ENCODE results near the gene UNC5CL. TPM values are rescaled to one million over a fixed set of nuclear protein-coding genes. Genes with fewer than 3 reads are reported as not detected.

The UNC5CL gene
- total and polyA plus RNA-seq, 2 donors (not counting 1 experiment from before 2014, with no cell fraction given), result 0.01 to 0.17 TPM

- H3K27me3 ChIP-seq (ENCODE audit: control insufficient read depth, insufficient read depth, low read length), result peaks cover 5% of the 10 kb centered on the region
- no peak overlapping the region for H3K27ac ChIP-seq (ENCODE audit: insufficient read depth, low read length)
- no peak for TF ChIP-seq EZH2 (IDR thresholded peaks at IDR 0.05; ENCODE audit: low read length, missing control alignments)
- TF ChIP-seq, protein P1, sequence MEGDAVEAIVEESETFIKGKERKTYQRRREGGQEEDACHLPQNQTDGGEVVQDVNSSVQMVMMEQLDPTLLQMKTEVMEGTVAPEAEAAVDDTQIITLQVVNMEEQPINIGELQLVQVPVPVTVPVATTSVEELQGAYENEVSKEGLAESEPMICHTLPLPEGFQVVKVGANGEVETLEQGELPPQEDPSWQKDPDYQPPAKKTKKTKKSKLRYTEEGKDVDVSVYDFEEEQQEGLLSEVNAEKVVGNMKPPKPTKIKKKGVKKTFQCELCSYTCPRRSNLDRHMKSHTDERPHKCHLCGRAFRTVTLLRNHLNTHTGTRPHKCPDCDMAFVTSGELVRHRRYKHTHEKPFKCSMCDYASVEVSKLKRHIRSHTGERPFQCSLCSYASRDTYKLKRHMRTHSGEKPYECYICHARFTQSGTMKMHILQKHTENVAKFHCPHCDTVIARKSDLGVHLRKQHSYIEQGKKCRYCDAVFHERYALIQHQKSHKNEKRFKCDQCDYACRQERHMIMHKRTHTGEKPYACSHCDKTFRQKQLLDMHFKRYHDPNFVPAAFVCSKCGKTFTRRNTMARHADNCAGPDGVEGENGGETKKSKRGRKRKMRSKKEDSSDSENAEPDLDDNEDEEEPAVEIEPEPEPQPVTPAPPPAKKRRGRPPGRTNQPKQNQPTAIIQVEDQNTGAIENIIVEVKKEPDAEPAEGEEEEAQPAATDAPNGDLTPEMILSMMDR (conservative IDR thresholded peaks at IDR 0.05 in 1 of 2, IDR thresholded peaks at IDR 0.05 in 1 of 2; ENCODE audit: low read depth in 1 of 2, low read length in 2 of 2), result no peak
- no peaks in the 10 kb centered on the region for H3K36me3 ChIP-seq (ENCODE audit: control insufficient read depth, insufficient read depth, low read length)
- H3K79me2 ChIP-seq (ENCODE audit: control insufficient read depth, insufficient read depth, low read length), result no peaks in the 10 kb centered on the region
- no peak overlapping the region for H3K4me2 ChIP-seq (ENCODE audit: extremely low read depth, insufficient read depth, low read length)
- no peak for DNase-seq (ENCODE audit: low read depth in 2 of 2)
- H3K9me3 ChIP-seq (ENCODE audit: control insufficient read depth, insufficient read depth, low read depth, low read length), result no peaks in the 10 kb centered on the region
- H3K4me1 ChIP-seq (ENCODE audit: control insufficient read depth, extremely low read depth, insufficient read depth, low read length), result peaks cover 5% of the 10 kb centered on the region
- no peak overlapping the region for H3K9ac ChIP-seq (ENCODE audit: insufficient read depth, low read length)
- no peaks in the 10 kb centered on the region for H4K20me1 ChIP-seq (ENCODE audit: control insufficient read depth, extremely low read depth, insufficient read depth, low read length)
- no peak overlapping the region for H3K4me3 ChIP-seq (replicated peaks in 1 of 4; ENCODE audit: control extremely low read depth in 1 of 4, insufficient read depth in 1 of 4, low read depth in 3 of 4, low read length in 4 of 4)
- no peak overlapping the region for H2AFZ ChIP-seq (ENCODE audit: low read length)
These were observed 38.8 kb downstream of the UNC5CL start for GRCh38 chr6:41000248-41000647.

DNA sequence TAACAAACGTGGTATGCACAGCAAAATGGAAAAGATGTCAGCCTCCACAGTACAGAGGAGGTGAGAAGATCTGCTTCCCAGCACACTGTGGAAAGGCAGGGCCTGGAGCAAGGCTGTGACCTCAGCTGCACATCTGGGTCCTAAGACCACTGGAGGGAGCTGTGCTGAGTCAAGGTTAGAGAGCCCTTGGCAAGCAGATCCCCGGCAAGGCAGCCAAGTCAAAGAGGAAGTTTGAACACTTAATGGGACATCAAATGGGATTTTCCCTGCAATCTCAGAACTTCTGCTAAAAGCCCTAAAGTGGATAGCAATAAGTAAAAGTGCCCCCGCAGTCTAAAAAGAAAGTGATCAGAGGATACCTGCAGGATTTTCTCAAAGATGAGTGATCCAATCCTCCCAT is 39.5 kb downstream of the UNC5CL start:
- peak; percentile 40 to 47 for DNase-seq (ENCODE audit: low read depth in 2 of 2)
- no peak overlapping the region for H3K4me3 ChIP-seq (replicated peaks in 1 of 4; ENCODE audit: control extremely low read depth in 1 of 4, insufficient read depth in 1 of 4, low read depth in 3 of 4, low read length in 4 of 4)
- no peak for TF ChIP-seq EZH2 (IDR thresholded peaks at IDR 0.05; ENCODE audit: low read length, missing control alignments)
- TF ChIP-seq, protein P1 (conservative IDR thresholded peaks at IDR 0.05 in 1 of 2, IDR thresholded peaks at IDR 0.05 in 1 of 2; ENCODE audit: low read depth in 1 of 2, low read length in 2 of 2), result peak; percentile 33 to 48
- H3K9me3 ChIP-seq (ENCODE audit: control insufficient read depth, insufficient read depth, low read depth, low read length), result no peaks in the 10 kb centered on the region
- no peaks in the 10 kb centered on the region for H4K20me1 ChIP-seq (ENCODE audit: control insufficient read depth, extremely low read depth, insufficient read depth, low read length)
- peaks cover 5% of the 10 kb centered on the region for H3K27me3 ChIP-seq (ENCODE audit: control insufficient read depth, insufficient read depth, low read length)
- no peak overlapping the region for H2AFZ ChIP-seq (ENCODE audit: low read length)
- H3K36me3 ChIP-seq (ENCODE audit: control insufficient read depth, insufficient read depth, low read length), result no peaks in the 10 kb centered on the region
- no peaks in the 10 kb centered on the region for H3K79me2 ChIP-seq (ENCODE audit: control insufficient read depth, insufficient read depth, low read length)
- no peak overlapping the region for H3K4me2 ChIP-seq (ENCODE audit: extremely low read depth, insufficient read depth, low read length)
- H3K4me1 ChIP-seq (ENCODE audit: control insufficient read depth, extremely low read depth, insufficient read depth, low read length), result peaks cover 5% of the 10 kb centered on the region
- H3K9ac ChIP-seq (ENCODE audit: insufficient read depth, low read length), result no peak overlapping the region
- H3K27ac ChIP-seq (ENCODE audit: insufficient read depth, low read length), result no peak overlapping the region

GRCh38 chr6:40998661-40999060 is 40.4 kb downstream of the UNC5CL start:
- H3K9me3 ChIP-seq (ENCODE audit: control insufficient read depth, insufficient read depth, low read depth, low read length), result no peaks in the 10 kb centered on the region
- H3K4me2 ChIP-seq (ENCODE audit: extremely low read depth, insufficient read depth, low read length), result no peak overlapping the region
- no peaks in the 10 kb centered on the region for H3K79me2 ChIP-seq (ENCODE audit: control insufficient read depth, insufficient read depth, low read length)
- H3K4me3 ChIP-seq (replicated peaks in 1 of 4; ENCODE audit: control extremely low read depth in 1 of 4, insufficient read depth in 1 of 4, low read depth in 3 of 4, low read length in 4 of 4), result no peak overlapping the region
- H3K27ac ChIP-seq (ENCODE audit: insufficient read depth, low read length), result no peak overlapping the region
- TF ChIP-seq EZH2 (IDR thresholded peaks at IDR 0.05; ENCODE audit: low read length, missing control alignments), result no peak
- TF ChIP-seq, protein P1 (conservative IDR thresholded peaks at IDR 0.05 in 1 of 2, IDR thresholded peaks at IDR 0.05 in 1 of 2; ENCODE audit: low read depth in 1 of 2, low read length in 2 of 2), result no peak
- H3K27me3 ChIP-seq (ENCODE audit: control insufficient read depth, insufficient read depth, low read length), result peaks cover 5% of the 10 kb centered on the region
- no peak for DNase-seq (ENCODE audit: low read depth in 2 of 2)
- no peaks in the 10 kb centered on the region for H3K36me3 ChIP-seq (ENCODE audit: control insufficient read depth, insufficient read depth, low read length)
- H3K4me1 ChIP-seq (ENCODE audit: control insufficient read depth, extremely low read depth, insufficient read depth, low read length), result peaks cover 5% of the 10 kb centered on the region
- H4K20me1 ChIP-seq (ENCODE audit: control insufficient read depth, extremely low read depth, insufficient read depth, low read length), result no peaks in the 10 kb centered on the region
- H2AFZ ChIP-seq (ENCODE audit: low read length), result no peak overlapping the region
- no peak overlapping the region for H3K9ac ChIP-seq (ENCODE audit: insufficient read depth, low read length)

All from fibroblast of lung (primary cell).